CD14-positive monocyte (primary cell): ENCODE measurements around the gene TBC1D25. TPM values are rescaled to one million over a fixed set of nuclear protein-coding genes. Genes with fewer than 3 reads are reported as not detected.
"Not testable (repeated sequence)": the region's sequence is repeated elsewhere in the genome, so short reads cannot be mapped to it uniquely, and the experiment has no call there.

Experiments used
- DNase-seq, 3 donors: peaks; one replicate each; pipeline ENCODE4 v3.0.0-alpha.2; 2011 to 2022
- H2AFZ ChIP-seq: 2 replicates; pipeline ENCODE4 v1.6.0; 2012; ENCODE audit warnings: mild to moderate bottlenecking, low read depth, low read length, inconsistent platforms; ENCODE audit not compliant: insufficient read depth, poor library complexity, severe bottlenecking
- H3K27ac ChIP-seq, 2 donors: 1 replicate in 1 of 2; 2 replicates in 1 of 2; pipeline ENCODE4 v1.5.1; 2012 to 2013; ENCODE audit warnings: low read length in 2 of 2, control low read depth in 1 of 2, inconsistent platforms in 1 of 2, low read depth in 1 of 2, mild to moderate bottlenecking in 1 of 2
- H3K27me3 ChIP-seq, 2 donors: one replicate each; pipeline versions ENCODE4 v1.6.0 to v1.6.1; 2011 to 2013; ENCODE audit warnings: low read length in 2 of 2; ENCODE audit not compliant: control insufficient read depth in 2 of 2, insufficient read depth in 2 of 2
- H3K36me3 ChIP-seq, 2 donors: replicated peaks in 1 of 2; 1 replicate in 1 of 2; 2 replicates in 1 of 2; pipeline versions ENCODE4 v1.5.1 to v1.6.1; 2012 to 2013; ENCODE audit warnings: low read length in 2 of 2, control low read depth in 1 of 2, inconsistent platforms in 1 of 2, mild to moderate bottlenecking in 1 of 2; ENCODE audit not compliant: insufficient read depth in 2 of 2, control insufficient read depth in 1 of 2
- H3K4me1 ChIP-seq, 2 donors: 1 replicate in 1 of 2; 2 replicates in 1 of 2; pipeline versions ENCODE4 v1.5.1 to v1.6.1; 2012 to 2013; ENCODE audit warnings: low read length in 2 of 2, control low read depth in 1 of 2, inconsistent platforms in 1 of 2, mild to moderate bottlenecking in 1 of 2, moderate library complexity in 1 of 2; ENCODE audit not compliant: insufficient read depth in 2 of 2, control insufficient read depth in 1 of 2
- H3K4me2 ChIP-seq: replicated peaks from 2 replicates; pipeline ENCODE3; 2012; ENCODE audit warnings: low read length, moderate library complexity, mild to moderate bottlenecking; ENCODE audit not compliant: poor library complexity, severe bottlenecking; ENCODE audit errors: extremely low read depth
- H3K4me3 ChIP-seq, 3 experiments: fragments of 200-600 bp in 1 of 3; sonication (generic) in 1 of 3; replicated peaks in 1 of 3; 1 replicate in 2 of 3; 2 replicates in 1 of 3; pipeline ENCODE4 v1.5.1; 2011 to 2013; ENCODE audit warnings: low read length in 3 of 3, mild to moderate bottlenecking in 3 of 3, control low read depth in 2 of 3, low read depth in 2 of 3, inconsistent platforms in 1 of 3, moderate library complexity in 1 of 3
- H3K79me2 ChIP-seq: 2 replicates; pipeline ENCODE4 v1.6.0; 2012; ENCODE audit warnings: mild to moderate bottlenecking, control low read depth, inconsistent platforms, low read length, moderate library complexity; ENCODE audit not compliant: insufficient read depth
- H3K9ac ChIP-seq: 2 replicates; pipeline ENCODE4 v1.6.0; 2017; ENCODE audit warnings: low read length, mild to moderate bottlenecking; ENCODE audit not compliant: insufficient read depth, poor library complexity, severe bottlenecking
- H3K9me3 ChIP-seq, 2 donors: replicated peaks in 1 of 2; 1 replicate in 1 of 2; 2 replicates in 1 of 2; pipeline versions ENCODE4 v1.5.1 to v1.6.1; 2012 to 2013; ENCODE audit warnings: low read length in 2 of 2, control low read depth in 1 of 2; ENCODE audit not compliant: control insufficient read depth in 1 of 2, insufficient read depth in 1 of 2
- H4K20me1 ChIP-seq: 2 replicates; pipeline ENCODE4 v1.6.0; 2012; ENCODE audit warnings: mild to moderate bottlenecking, low read length, control low read depth, moderate library complexity; ENCODE audit not compliant: insufficient read depth
- H3K27ac Mint-ChIP-seq, 7 donors: one replicate each; pipeline ENCODE4 v1.8.0; 2020; ENCODE audit warnings: mild to moderate bottlenecking in 7 of 7, mixed read lengths in 7 of 7, moderate library complexity in 6 of 7, inconsistent platforms in 2 of 7
- H3K27me3 Mint-ChIP-seq, 3 donors: one replicate each; pipeline ENCODE4 v1.8.0; 2021 to 2022; ENCODE audit warnings: low read depth in 3 of 3, mild to moderate bottlenecking in 3 of 3, mixed read lengths in 3 of 3, moderate library complexity in 3 of 3, inconsistent platforms in 1 of 3
- H3K36me3 Mint-ChIP-seq, 2 donors: one replicate each; pipeline ENCODE4 v1.8.0; 2020; ENCODE audit warnings: mixed read lengths in 2 of 2, inconsistent platforms in 1 of 2, mild to moderate bottlenecking in 1 of 2
- H3K4me1 Mint-ChIP-seq: one replicate; pipeline ENCODE4 v1.8.0; 2020; ENCODE audit warnings: mild to moderate bottlenecking, mixed read lengths
- H3K4me3 Mint-ChIP-seq, 2 donors: one replicate each; pipeline ENCODE4 v1.8.0; 2020; ENCODE audit warnings: mild to moderate bottlenecking in 2 of 2, mixed read lengths in 2 of 2, moderate library complexity in 1 of 2
- H3K9me3 Mint-ChIP-seq, 7 donors: one replicate each; pipeline ENCODE4 v1.8.0; 2020 to 2022; ENCODE audit warnings: mixed read lengths in 7 of 7, mild to moderate bottlenecking in 6 of 7, moderate library complexity in 6 of 7, inconsistent platforms in 2 of 7
- WGBS: methylation state at CpG from one replicate; pipeline ENCODE4 v1.1.5; 2013; ENCODE audit warnings: missing lambda C conversion rate; ENCODE audit not compliant: insufficient coverage; 5-methylcytosine and 5-hydroxymethylcytosine counted together
- intact Hi-C, 2 donors: fragments of 100-400 bp; cut with micrococcal nuclease; formaldehyde crosslinking; loops; one replicate each; pipeline versions ENCODE4 v1.15.0 to v1.15.1; 2023
- polyA plus RNA-seq, 3 donors: library from polyadenylated mRNA; depleted of rRNA in 1 of 3; unstranded in 2 of 3; stranded (reverse) in 1 of 3; fragments of 300-500 nt in 2 of 3; fragments of >200 nt in 1 of 3; fragmentation: Illumina TruSeq in 2 of 3; gene quantifications; 1 replicate in 2 of 3; 2 replicates in 1 of 3; pipeline ENCODE4 v1.2.3, GENCODE V29; 2012 to 2021
- TF ChIP-seq, protein P1 (sequence below): fragments of 200-600 bp; IDR thresholded peaks from one replicate; pipeline ENCODE4 v1.8.0; 2022; ENCODE audit warnings: antibody characterized with exemption, mild to moderate bottlenecking

The TBC1D25 gene
- polyA plus RNA-seq, 3 donors: 5.7 to 16.9 (median 6.6) TPM

DNA sequence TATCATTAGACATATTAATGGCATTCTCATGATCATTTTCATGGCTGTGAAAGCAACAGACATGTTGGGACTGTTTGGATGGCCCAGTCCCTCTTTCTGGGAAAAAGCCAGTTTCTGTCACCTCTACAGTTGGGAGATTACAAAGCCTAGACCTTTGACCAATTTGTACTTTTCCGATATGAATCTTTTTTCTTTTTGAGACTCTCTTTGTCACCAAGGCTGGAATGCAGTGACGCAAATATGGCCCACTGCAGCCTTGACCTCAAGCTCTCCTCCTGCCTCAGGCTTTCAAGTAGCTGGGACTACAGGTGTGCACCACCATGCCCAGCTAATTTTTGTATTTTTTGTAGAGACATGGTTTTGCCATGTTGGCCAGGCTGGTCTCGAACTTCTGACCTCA lies 9.4 kb downstream of the TBC1D25 start:
- H2AFZ ChIP-seq: no peak overlapping the region
- no peak overlapping the region for H3K4me3 Mint-ChIP-seq
- 100% methylated on average over 1 of the region's 3 CpGs for WGBS
- H3K9ac ChIP-seq: no peak overlapping the region
- H3K9me3 ChIP-seq: no peaks in the 10 kb centered on the region
- TF ChIP-seq, protein P1, sequence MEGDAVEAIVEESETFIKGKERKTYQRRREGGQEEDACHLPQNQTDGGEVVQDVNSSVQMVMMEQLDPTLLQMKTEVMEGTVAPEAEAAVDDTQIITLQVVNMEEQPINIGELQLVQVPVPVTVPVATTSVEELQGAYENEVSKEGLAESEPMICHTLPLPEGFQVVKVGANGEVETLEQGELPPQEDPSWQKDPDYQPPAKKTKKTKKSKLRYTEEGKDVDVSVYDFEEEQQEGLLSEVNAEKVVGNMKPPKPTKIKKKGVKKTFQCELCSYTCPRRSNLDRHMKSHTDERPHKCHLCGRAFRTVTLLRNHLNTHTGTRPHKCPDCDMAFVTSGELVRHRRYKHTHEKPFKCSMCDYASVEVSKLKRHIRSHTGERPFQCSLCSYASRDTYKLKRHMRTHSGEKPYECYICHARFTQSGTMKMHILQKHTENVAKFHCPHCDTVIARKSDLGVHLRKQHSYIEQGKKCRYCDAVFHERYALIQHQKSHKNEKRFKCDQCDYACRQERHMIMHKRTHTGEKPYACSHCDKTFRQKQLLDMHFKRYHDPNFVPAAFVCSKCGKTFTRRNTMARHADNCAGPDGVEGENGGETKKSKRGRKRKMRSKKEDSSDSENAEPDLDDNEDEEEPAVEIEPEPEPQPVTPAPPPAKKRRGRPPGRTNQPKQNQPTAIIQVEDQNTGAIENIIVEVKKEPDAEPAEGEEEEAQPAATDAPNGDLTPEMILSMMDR: no peak
- H4K20me1 ChIP-seq: no peaks in the 10 kb centered on the region
- H3K27me3 Mint-ChIP-seq: peaks cover 0 to 8% (median 0%) of the 10 kb centered on the region in 3 donors
- no peak overlapping the region for H3K4me2 ChIP-seq
- no peak overlapping the region for H3K27ac Mint-ChIP-seq
- intact Hi-C loops: no loop called here
- peaks cover 5 to 15% of the 10 kb centered on the region in 2 donors for H3K4me1 ChIP-seq
- H3K27me3 ChIP-seq: no peaks in the 10 kb centered on the region
- peaks cover 13 to 29% of the 10 kb centered on the region in 2 donors for H3K36me3 ChIP-seq
- peaks cover 0 to 7% (median 0%) of the 10 kb centered on the region in 7 donors for H3K9me3 Mint-ChIP-seq
- peaks cover 25 to 39% of the 10 kb centered on the region in 2 donors for H3K36me3 Mint-ChIP-seq
- H3K27ac ChIP-seq: no peak overlapping the region
- peaks cover 16% of the 10 kb centered on the region for H3K4me1 Mint-ChIP-seq
- no peak overlapping the region for H3K4me3 ChIP-seq
- H3K79me2 ChIP-seq: no peaks in the 10 kb centered on the region
- no peak for DNase-seq

DNA sequence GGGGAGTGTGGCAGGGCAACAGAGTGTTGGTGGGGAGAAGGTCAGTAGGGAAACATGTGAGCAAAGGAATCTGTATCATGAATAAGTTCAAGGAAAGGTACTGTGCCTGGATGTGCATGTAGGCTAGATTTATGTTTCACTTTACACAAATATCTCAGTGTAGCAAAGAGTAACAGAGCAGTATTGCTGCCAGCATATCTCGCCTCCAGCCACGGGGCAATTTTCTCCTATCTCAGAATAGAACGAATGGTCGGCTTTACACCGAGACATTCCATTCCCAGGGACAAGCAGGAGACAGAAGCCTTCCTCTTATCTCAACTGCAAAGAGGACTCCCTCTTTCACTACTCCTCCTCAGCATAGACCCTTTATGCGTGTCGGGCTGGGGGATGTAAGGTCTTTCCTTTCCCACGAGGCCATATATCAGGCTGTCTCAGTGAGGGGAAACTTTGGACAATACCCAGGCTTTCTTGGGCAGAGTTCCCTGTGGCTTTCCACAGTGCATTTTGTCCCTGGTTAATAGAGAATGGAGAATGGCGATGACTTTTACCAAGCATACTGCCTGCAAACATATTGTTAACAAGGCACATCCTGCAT lies 16.3 kb downstream of the TBC1D25 start:
- not testable (repeated sequence) for H3K9me3 ChIP-seq

More for the DNA sequence above, 16.3 kb downstream of the TBC1D25 start:
- H3K27me3 ChIP-seq, DNase-seq, H3K4me3 Mint-ChIP-seq, H3K79me2 ChIP-seq, H2AFZ ChIP-seq, intact Hi-C loops, H3K9ac ChIP-seq, H3K9me3 Mint-ChIP-seq, H3K4me2 ChIP-seq, H4K20me1 ChIP-seq, H3K4me1 ChIP-seq, H3K4me1 Mint-ChIP-seq, H3K4me3 ChIP-seq, H3K27ac Mint-ChIP-seq, H3K27ac ChIP-seq: not testable (repeated sequence)
- WGBS: no CpG with 5 or more reads among the region's 9 CpGs
- peaks cover 30 to 49% of the 10 kb centered on the region in 2 donors for H3K36me3 ChIP-seq
- peaks cover 40 to 54% of the 10 kb centered on the region in 2 donors for H3K36me3 Mint-ChIP-seq
- H3K27me3 Mint-ChIP-seq: peaks cover 0 to 19% (median 0%) of the 10 kb centered on the region in 3 donors
